IMR-90 (cell line): ENCODE data around the gene TTLL8.

Source experiments
- CHD1 ChIP-seq: IDR thresholded peaks from 2 replicates; pipeline ENCODE4 v1.6.1; 2012; ENCODE audit warnings: low read depth, low read length, improper control_type of control experiment
- CTCF ChIP-seq: conservative IDR thresholded peaks from 2 replicates; pipeline ENCODE4 v1.5.1; 2012; ENCODE audit warnings: mild to moderate bottlenecking, low read depth, low read length, improper control_type of control experiment
- MAFK ChIP-seq: IDR thresholded peaks from 2 replicates; pipeline ENCODE4 v1.6.1; 2012; ENCODE audit warnings: low read depth, low read length, improper control_type of control experiment
- MXI1 ChIP-seq: IDR thresholded peaks from 2 replicates; pipeline ENCODE4 v1.6.1; 2012; ENCODE audit warnings: low read depth, mild to moderate bottlenecking, low read length, moderate library complexity, borderline replicate concordance
- NFE2L2 ChIP-seq: fragments of 150-350 bp; IDR thresholded peaks from 2 replicates; pipeline ENCODE4 v1.6.1; 2016; ENCODE audit warnings: low read depth, mild to moderate bottlenecking, low read length
- POLR2A ChIP-seq: IDR thresholded peaks from 2 replicates; pipeline ENCODE4 v1.6.1; 2012; ENCODE audit warnings: mild to moderate bottlenecking, low read depth, low read length
- TF ChIP-seq, protein P1 (sequence below): fragments of 150-350 bp; IDR thresholded peaks from 2 replicates; pipeline ENCODE4 v1.6.1; 2017; ENCODE audit warnings: mild to moderate bottlenecking, antibody characterized with exemption, low read length, low read depth

GRCh38 chr22:50084080-50084477 lies 26.0 kb upstream of the TTLL8 start:
- TF ChIP-seq POLR2A: no peak
- TF ChIP-seq, protein P1, sequence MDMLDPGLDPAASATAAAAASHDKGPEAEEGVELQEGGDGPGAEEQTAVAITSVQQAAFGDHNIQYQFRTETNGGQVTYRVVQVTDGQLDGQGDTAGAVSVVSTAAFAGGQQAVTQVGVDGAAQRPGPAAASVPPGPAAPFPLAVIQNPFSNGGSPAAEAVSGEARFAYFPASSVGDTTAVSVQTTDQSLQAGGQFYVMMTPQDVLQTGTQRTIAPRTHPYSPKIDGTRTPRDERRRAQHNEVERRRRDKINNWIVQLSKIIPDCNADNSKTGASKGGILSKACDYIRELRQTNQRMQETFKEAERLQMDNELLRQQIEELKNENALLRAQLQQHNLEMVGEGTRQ: no peak
- TF ChIP-seq CTCF: no peak
- TF ChIP-seq CHD1: no peak
- no peak for TF ChIP-seq MAFK
- TF ChIP-seq NFE2L2: no peak
- TF ChIP-seq MXI1: no peak
